ENCODE data around the gene CDPF1. TPM values are rescaled to one million over a fixed set of nuclear protein-coding genes. Genes with fewer than 3 reads are reported as not detected.

The CDPF1 gene
- total and polyA plus RNA-seq, 2 of the 13 experiments (the other 11 are each of a cell fraction or from before 2014, with no cell fraction given), result 5.2 to 8.1 TPM

- peak; percentile 76; the same call in 1 of the 2 replicates for TF ChIP-seq SKIL (CRISPR knock-in tag; IDR thresholded peaks at IDR 0.05; ENCODE audit: borderline replicate concordance)
- TF ChIP-seq PHF20 (CRISPR knock-in tag; IDR thresholded peaks at IDR 0.05), result peak; percentile 75
- no peak for TF ChIP-seq ATM (IDR thresholded peaks at IDR 0.05; ENCODE audit: borderline replicate concordance)
- peak; percentile 61; the same call in 1 of the 2 replicates for TF ChIP-seq ZBTB34 (CRISPR knock-in tag; IDR thresholded peaks at IDR 0.05)
- no peak for TF ChIP-seq NCOA5 (CRISPR knock-in tag; IDR thresholded peaks at IDR 0.05)
- peak; percentile 100 for TF ChIP-seq REL (CRISPR knock-in tag; conservative IDR thresholded peaks at IDR 0.05)
- TF ChIP-seq ZBTB42 (CRISPR knock-in tag; IDR thresholded peaks at IDR 0.05), result 0 out of 2 replicates have a peak, but pooled peaks have one; percentile 39
- TF ChIP-seq BRF2 (CRISPR knock-in tag; IDR thresholded peaks at IDR 0.05), result peak; percentile 80; the same call in 1 of the 2 replicates
- TF ChIP-seq ZNF713 (CRISPR knock-in tag; IDR thresholded peaks at IDR 0.05), result no peak
- TF ChIP-seq KDM2A (CRISPR knock-in tag; IDR thresholded peaks at IDR 0.05; ENCODE audit: borderline replicate concordance, low read depth), result peak; percentile 84
- TF ChIP-seq ZFY (CRISPR knock-in tag; IDR thresholded peaks at IDR 0.05), result no peak; the same call in 1 of the 2 replicates
- no peak for TF ChIP-seq PBX2 (CRISPR knock-in tag; IDR thresholded peaks at IDR 0.05)
- no peak for TF ChIP-seq ZNF207 (IDR thresholded peaks at IDR 0.05; ENCODE audit: borderline replicate concordance)
- TF ChIP-seq MXI1 (IDR thresholded peaks at IDR 0.05; ENCODE audit: borderline replicate concordance, low read depth, low read length), result peak; percentile 95
- TF ChIP-seq ZNF557 (CRISPR knock-in tag; IDR thresholded peaks at IDR 0.05), result no peak
- TF ChIP-seq SRSF9 (IDR thresholded peaks at IDR 0.05; ENCODE audit: borderline replicate concordance, insufficient read depth, low read depth, low read length, poor library complexity, severe bottlenecking), result no peak
- peak; percentile 94 for TF ChIP-seq ZNF143 (CRISPR knock-in tag; IDR thresholded peaks at IDR 0.05)
- no peak for TF ChIP-seq PCBP2 (optimal IDR thresholded peaks at IDR 0.05; ENCODE audit: low read depth, low read length, poor library complexity, severe bottlenecking)
- TF ChIP-seq SMAD9 (CRISPR knock-in tag; IDR thresholded peaks at IDR 0.05), result no peak
These were observed 46.4 kb upstream of the CDPF1 start, which contains the start of gene GTSE1 (continued) for GRCh38 chr22:46296257-46297150.

Measured in HepG2 (cell line).